Measurements from ENCODE around the gene ZNF263. TPM values are rescaled to one million over a fixed set of nuclear protein-coding genes. Genes with fewer than 3 reads are reported as not detected.
A peak's percentile ranks its signal among the peaks of the same experiment; 100 is the strongest.

The ZNF263 gene
- total and polyA plus RNA-seq, 9 of the 15 experiments (the other 6 are each of a cell fraction or from before 2014, with no cell fraction given), result 4.6 to 48.3 (median 31.8) TPM

GRCh38 chr16:3242709-3243108 is 40.6 kb upstream of the ZNF263 start:
- FAIRE-seq (no peak), ATAC-seq (no peak), DNase-seq (ENCODE audit: extremely low read depth in 1 of 4, low spot score in 3 of 4) (no peak)
- H3K27ac ChIP-seq (ENCODE audit: extremely low read depth, low read depth, low read length), result no peak overlapping the region
- H3K4me1 ChIP-seq (replicated peaks in 1 of 2; ENCODE audit: control insufficient read depth in 2 of 2, insufficient read depth in 2 of 2, low read length in 2 of 2), result no peaks in the 10 kb centered on the region
- H3K9ac ChIP-seq (ENCODE audit: insufficient read depth in 1 of 2, low read depth in 2 of 2, low read length in 2 of 2), result no peak overlapping the region
- peaks cover 22 to 41% of the 10 kb centered on the region in 2 experiments for H3K27me3 ChIP-seq (ENCODE audit: control insufficient read depth in 2 of 2, insufficient read depth in 2 of 2, low read length in 2 of 2)
- peaks cover 4% of the 10 kb centered on the region for H3K9me3 ChIP-seq (replicated peaks; ENCODE audit: control insufficient read depth, insufficient read depth, low read depth, low read length)
- ChIA-PET CTCF (ENCODE audit: low intra/inter-chr PET ratio) (no interaction called here), POLR2A (interaction anchor here (0.6 to 1.3 kb wide), 2 partner anchors 14 to 224 kb away, joined by 3 to 4 read pairs; partner anchors contain the start of gene MEFV)
- in situ Hi-C loops (cut with MboI) (no loop called here), intact Hi-C loops (cut with micrococcal nuclease) (no loop called here)
- TF ChIP-seq NR2C1 (IDR thresholded peaks at IDR 0.05) (no peak), NR2C1 (tag; IDR thresholded peaks at IDR 0.05) (no peak), ETV6 (IDR thresholded peaks at IDR 0.05; ENCODE audit: borderline replicate concordance in 1 of 2, low read depth in 2 of 2, low read length in 1 of 2) (no peak), ETV6 (CRISPR knock-in tag; IDR thresholded peaks at IDR 0.05; ENCODE audit: borderline replicate concordance) (no peak), POLR2A (conservative IDR thresholded peaks at IDR 0.05) (no peak), SMAD1 (IDR thresholded peaks at IDR 0.05; ENCODE audit: low read depth, low read length, partially characterized antibody) (no peak), NR3C1 (CRISPR knock-in tag; IDR thresholded peaks at IDR 0.05) (no peak), CEBPG (CRISPR knock-in tag; IDR thresholded peaks at IDR 0.05) (no peak), CEBPG (tag; conservative IDR thresholded peaks at IDR 0.05 in 1 of 2, IDR thresholded peaks at IDR 0.05 in 1 of 2) (peak in 1 of 2 experiments; percentile 80; a peak in 3 of 4 replicates), CEBPB (tag; IDR thresholded peaks at IDR 0.05) (peak; percentile 77), ZNF830 (CRISPR knock-in tag; IDR thresholded peaks at IDR 0.05) (no peak)
- H3K79me2 ChIP-seq (ENCODE audit: control insufficient read depth, insufficient read depth, low read length), result no peaks in the 10 kb centered on the region
- no peak overlapping the region for H3K4me3 ChIP-seq
- H4K20me1 ChIP-seq (replicated peaks; ENCODE audit: control insufficient read depth, insufficient read depth, low read length), result no peaks in the 10 kb centered on the region
- peak overlapping the region; percentile 16; the same call in 1 of the 2 replicates for H2AFZ ChIP-seq (ENCODE audit: low read depth, low read length)
- no peaks in the 10 kb centered on the region for H3K36me3 ChIP-seq (ENCODE audit: control insufficient read depth, insufficient read depth, low read length)
- 7% methylated on average over 11 of the region's 11 CpGs for WGBS (ENCODE audit: insufficient coverage, low coverage, missing lambda C conversion rate)
- no peaks in the 10 kb centered on the region for H3K9me1 ChIP-seq (ENCODE audit: control insufficient read depth, insufficient read depth, low read length)
- no peak overlapping the region for H3K4me2 ChIP-seq (ENCODE audit: insufficient read depth, low read length)
- no TSS peak for BruUV-seq (replicated peaks)
